Lung microvascular endothelial cell (primary cell): ENCODE data around the gene AGAP1. TPM values are rescaled to one million over a fixed set of nuclear protein-coding genes. Genes with fewer than 3 reads are reported as not detected.
"Not testable (repeated sequence)": the region's sequence is repeated elsewhere in the genome, so short reads cannot be mapped to it uniquely, and the experiment has no call there.

Experiments used
- DNase-seq, 2 donors: peaks; one replicate each; pipeline versions ENCODE4 v3.0.0 to v3.0.0-alpha.2; 2010; ENCODE audit warnings: low read depth in 2 of 2
- total RNA-seq: library from RNA; depleted of rRNA; stranded (reverse); fragments of >200 nt; gene quantifications from 2 replicates; pipeline ENCODE4 v1.2.1, GENCODE V29; 2014

The AGAP1 gene
- total RNA-seq, 1 donor from 2014 or later = 3.4 TPM

- no peak for DNase-seq
These were observed 559.3 kb downstream of the AGAP1 start for GRCh38 chr2:236052926-236053821.

GRCh38 chr2:236054125-236054524, 560.3 kb downstream of the AGAP1 start:
- DNase-seq = no peak

GRCh38 chr2:236054621-236055305, 560.9 kb downstream of the AGAP1 start:
- no peak for DNase-seq

- DNase-seq = no peak
These were observed 561.6 kb downstream of the AGAP1 start for GRCh38 chr2:236055471-236055870.

GRCh38 chr2:236056141-236056540, 562.3 kb downstream of the AGAP1 start:
- no peak for DNase-seq

GRCh38 chr2:236057375-236057774, 563.5 kb downstream of the AGAP1 start:
- DNase-seq = no peak

GRCh38 chr2:236061497-236061896, 567.7 kb downstream of the AGAP1 start:
- no peak for DNase-seq

GRCh38 chr2:236061899-236062298, 568.1 kb downstream of the AGAP1 start:
- no peak for DNase-seq

GRCh38 chr2:236062806-236063205, 569.0 kb downstream of the AGAP1 start:
- not testable (repeated sequence) for DNase-seq

- no peak for DNase-seq
These were observed 570.2 kb downstream of the AGAP1 start for GRCh38 chr2:236063994-236064393.

- no peak for DNase-seq
These were observed 571.7 kb downstream of the AGAP1 start for GRCh38 chr2:236065314-236066160.

- no peak for DNase-seq
These were observed 576.4 kb downstream of the AGAP1 start for GRCh38 chr2:236070236-236070635.

- no peak for DNase-seq
These were observed 579.4 kb downstream of the AGAP1 start for GRCh38 chr2:236073246-236073645.

- no peak for DNase-seq
These were observed 580.2 kb downstream of the AGAP1 start for GRCh38 chr2:236073867-236074655.

GRCh38 chr2:236075802-236076201, 582.0 kb downstream of the AGAP1 start:
- no peak for DNase-seq

- no peak for DNase-seq
These were observed 584.7 kb downstream of the AGAP1 start for GRCh38 chr2:236078297-236079255.

GRCh38 chr2:236080412-236080811, 586.6 kb downstream of the AGAP1 start:
- no peak for DNase-seq

- DNase-seq = no peak
These were observed 587.3 kb downstream of the AGAP1 start for GRCh38 chr2:236081171-236081570.

- peak in 1 of 2 donors; percentile 8 for DNase-seq
These were observed 588.2 kb downstream of the AGAP1 start for GRCh38 chr2:236082061-236082460.

GRCh38 chr2:236083934-236084333, 590.1 kb downstream of the AGAP1 start:
- no peak for DNase-seq
